Endodermal cell (in vitro differentiated cells): ENCODE data around the gene METRNL. TPM values are rescaled to one million over a fixed set of nuclear protein-coding genes. Genes with fewer than 3 reads are reported as not detected.

Experiments used
- DNase-seq: peaks from one replicate; pipeline ENCODE4 v3.0.0-alpha.2; 2017
- H3K27ac ChIP-seq: 2 replicates; pipeline ENCODE4 v1.5.1; 2013; ENCODE audit warnings: mild to moderate bottlenecking, low read depth, low read length, moderate library complexity
- H3K27me3 ChIP-seq: 2 replicates; pipeline ENCODE4 v1.6.1; 2013; ENCODE audit warnings: mild to moderate bottlenecking, low read length, moderate library complexity; ENCODE audit not compliant: insufficient read depth, control insufficient read depth, poor library complexity, severe bottlenecking
- H3K36me3 ChIP-seq: 2 replicates; pipeline ENCODE4 v1.7.0; 2013; ENCODE audit warnings: mild to moderate bottlenecking, low read length, moderate library complexity; ENCODE audit not compliant: control insufficient read depth, insufficient read depth
- H3K4me1 ChIP-seq: one replicate; pipeline ENCODE4 v1.7.0; 2013; ENCODE audit warnings: low read length; ENCODE audit not compliant: control insufficient read depth, insufficient read depth
- H3K4me3 ChIP-seq: 2 replicates; pipeline ENCODE4 v1.5.1; 2013; ENCODE audit warnings: mild to moderate bottlenecking, low read length, moderate library complexity
- H3K9ac ChIP-seq: 2 replicates; pipeline ENCODE4 v1.6.1; 2013; ENCODE audit warnings: mild to moderate bottlenecking, low read length, moderate library complexity; ENCODE audit not compliant: poor library complexity, severe bottlenecking; ENCODE audit errors: extremely low read depth
- H3K9me3 ChIP-seq: 2 replicates; pipeline ENCODE4 v1.6.1; 2013; ENCODE audit warnings: mild to moderate bottlenecking, low read length, moderate library complexity; ENCODE audit not compliant: control insufficient read depth
- H3K27ac Mint-ChIP-seq: 2 replicates; pipeline ENCODE4 v1.8.0; 2020; ENCODE audit warnings: mixed read lengths
- H3K27me3 Mint-ChIP-seq: 2 replicates; pipeline ENCODE4 v1.8.0; 2021; ENCODE audit warnings: mild to moderate bottlenecking, mixed read lengths; ENCODE audit not compliant: insufficient read depth
- H3K36me3 Mint-ChIP-seq: 2 replicates; pipeline ENCODE4 v1.8.0; 2020; ENCODE audit warnings: low read depth, mixed read lengths
- H3K4me1 Mint-ChIP-seq: 2 replicates; pipeline ENCODE4 v1.8.0; 2020; ENCODE audit warnings: mixed read lengths
- H3K4me3 Mint-ChIP-seq: 2 replicates; pipeline ENCODE4 v1.8.0; 2020; ENCODE audit warnings: mild to moderate bottlenecking, moderate library complexity, mixed read lengths
- H3K9me3 Mint-ChIP-seq: 2 replicates; pipeline ENCODE4 v1.8.0; 2020; ENCODE audit warnings: mild to moderate bottlenecking, mixed read lengths
- WGBS, 2 experiments: methylation state at CpG; one replicate each; pipeline versions ENCODE4 v1.1.5 to v1.1.7; 2013; ENCODE audit warnings: missing lambda C conversion rate in 2 of 2, mixed read lengths in 1 of 2; ENCODE audit not compliant: insufficient coverage in 1 of 2, insufficient read length in 1 of 2; 5-methylcytosine and 5-hydroxymethylcytosine counted together
- total RNA-seq, 2 donors: library from RNA; stranded (reverse); fragmentation: NEBNext Ultra II Directional in 1 of 2; extraction: Animal tissue kit (Norgen Biotek cat#: 25700) in 1 of 2; gene quantifications; 2 replicates in 1 of 2; 3 replicates in 1 of 2; pipeline ENCODE4 v1.2.1, GENCODE V29; 2021
- TF ChIP-seq, protein P1 (sequence below): fragments of 200-600 bp; sonication (generic); conservative IDR thresholded peaks from 2 replicates; pipeline ENCODE4 v1.5.0; 2021; ENCODE audit warnings: antibody characterized with exemption, mild to moderate bottlenecking

The METRNL gene
- total RNA-seq, 2 donors from 2014 or later, result 7.3 to 10.3 TPM

DNA sequence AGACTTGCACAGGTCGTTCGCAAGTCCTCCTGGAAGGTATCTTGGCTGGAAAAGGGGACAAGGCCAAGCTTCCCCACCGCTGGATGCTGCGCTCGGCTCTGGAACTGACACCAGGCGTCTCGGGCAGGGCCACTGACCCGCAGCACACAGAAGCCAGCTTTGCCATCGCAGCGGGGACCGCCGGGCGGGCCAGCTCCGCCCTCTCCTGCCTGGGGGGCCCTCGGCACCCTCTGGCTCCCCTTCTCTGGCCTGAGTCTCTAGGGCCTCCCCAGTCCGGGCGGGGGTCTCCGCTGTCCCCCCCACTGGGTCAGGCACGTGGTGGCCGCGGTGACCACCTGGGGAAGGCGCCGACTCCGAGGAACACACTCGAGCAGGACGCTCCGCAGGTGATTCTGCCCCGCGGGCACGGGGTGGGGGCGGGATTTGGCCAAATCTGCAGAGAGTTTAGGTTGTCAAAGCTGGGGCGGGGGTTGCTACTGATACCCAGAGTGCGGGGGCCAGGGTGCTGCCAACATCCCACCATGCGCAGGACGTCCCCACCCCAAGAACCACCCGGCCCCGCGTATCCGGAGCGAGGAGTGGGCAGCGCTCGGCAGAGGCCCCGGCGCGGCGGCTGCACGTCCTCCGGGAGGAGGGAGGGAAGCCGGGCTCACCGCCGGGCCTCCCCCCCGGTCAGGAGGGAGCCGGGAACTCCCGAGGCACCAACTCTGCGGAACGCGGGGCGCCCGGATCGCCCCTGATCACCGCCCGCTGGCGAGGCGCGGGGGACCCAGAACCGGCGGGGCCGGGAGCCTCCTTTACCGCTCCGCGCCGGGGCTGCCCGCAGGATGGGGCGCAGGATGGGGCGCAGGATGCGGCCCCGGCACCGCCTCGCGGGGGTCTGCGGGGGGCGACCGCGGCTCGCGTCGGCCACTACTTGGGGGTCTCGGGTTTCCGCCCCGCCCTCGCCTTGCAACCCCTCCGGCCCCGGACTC lies 744 bp upstream of the METRNL start:
- no peak overlapping the region for H3K27ac ChIP-seq
- H3K27me3 ChIP-seq, result peaks cover 65% of the 10 kb centered on the region
- no peaks in the 10 kb centered on the region for H3K9me3 ChIP-seq
- peak overlapping the region; percentile 53 for H3K4me3 ChIP-seq
- Mint-ChIP-seq H3K4me3 (peak overlapping the region; percentile 50), H3K27me3 (peaks cover 49% of the 10 kb centered on the region), H3K36me3 (no peaks in the 10 kb centered on the region), H3K4me1 (peaks cover 4% of the 10 kb centered on the region), H3K27ac (no peak overlapping the region), H3K9me3 (no peaks in the 10 kb centered on the region)
- TF ChIP-seq, protein P1, sequence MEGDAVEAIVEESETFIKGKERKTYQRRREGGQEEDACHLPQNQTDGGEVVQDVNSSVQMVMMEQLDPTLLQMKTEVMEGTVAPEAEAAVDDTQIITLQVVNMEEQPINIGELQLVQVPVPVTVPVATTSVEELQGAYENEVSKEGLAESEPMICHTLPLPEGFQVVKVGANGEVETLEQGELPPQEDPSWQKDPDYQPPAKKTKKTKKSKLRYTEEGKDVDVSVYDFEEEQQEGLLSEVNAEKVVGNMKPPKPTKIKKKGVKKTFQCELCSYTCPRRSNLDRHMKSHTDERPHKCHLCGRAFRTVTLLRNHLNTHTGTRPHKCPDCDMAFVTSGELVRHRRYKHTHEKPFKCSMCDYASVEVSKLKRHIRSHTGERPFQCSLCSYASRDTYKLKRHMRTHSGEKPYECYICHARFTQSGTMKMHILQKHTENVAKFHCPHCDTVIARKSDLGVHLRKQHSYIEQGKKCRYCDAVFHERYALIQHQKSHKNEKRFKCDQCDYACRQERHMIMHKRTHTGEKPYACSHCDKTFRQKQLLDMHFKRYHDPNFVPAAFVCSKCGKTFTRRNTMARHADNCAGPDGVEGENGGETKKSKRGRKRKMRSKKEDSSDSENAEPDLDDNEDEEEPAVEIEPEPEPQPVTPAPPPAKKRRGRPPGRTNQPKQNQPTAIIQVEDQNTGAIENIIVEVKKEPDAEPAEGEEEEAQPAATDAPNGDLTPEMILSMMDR, result no peak
- H3K9ac ChIP-seq, result no peak overlapping the region
- DNase-seq, result peak; percentile 80
- no peaks in the 10 kb centered on the region for H3K4me1 ChIP-seq
- WGBS, 2 experiments, result 2% methylated on average over 41 to 93 of the region's 93 CpGs
- H3K36me3 ChIP-seq, result no peaks in the 10 kb centered on the region

DNA sequence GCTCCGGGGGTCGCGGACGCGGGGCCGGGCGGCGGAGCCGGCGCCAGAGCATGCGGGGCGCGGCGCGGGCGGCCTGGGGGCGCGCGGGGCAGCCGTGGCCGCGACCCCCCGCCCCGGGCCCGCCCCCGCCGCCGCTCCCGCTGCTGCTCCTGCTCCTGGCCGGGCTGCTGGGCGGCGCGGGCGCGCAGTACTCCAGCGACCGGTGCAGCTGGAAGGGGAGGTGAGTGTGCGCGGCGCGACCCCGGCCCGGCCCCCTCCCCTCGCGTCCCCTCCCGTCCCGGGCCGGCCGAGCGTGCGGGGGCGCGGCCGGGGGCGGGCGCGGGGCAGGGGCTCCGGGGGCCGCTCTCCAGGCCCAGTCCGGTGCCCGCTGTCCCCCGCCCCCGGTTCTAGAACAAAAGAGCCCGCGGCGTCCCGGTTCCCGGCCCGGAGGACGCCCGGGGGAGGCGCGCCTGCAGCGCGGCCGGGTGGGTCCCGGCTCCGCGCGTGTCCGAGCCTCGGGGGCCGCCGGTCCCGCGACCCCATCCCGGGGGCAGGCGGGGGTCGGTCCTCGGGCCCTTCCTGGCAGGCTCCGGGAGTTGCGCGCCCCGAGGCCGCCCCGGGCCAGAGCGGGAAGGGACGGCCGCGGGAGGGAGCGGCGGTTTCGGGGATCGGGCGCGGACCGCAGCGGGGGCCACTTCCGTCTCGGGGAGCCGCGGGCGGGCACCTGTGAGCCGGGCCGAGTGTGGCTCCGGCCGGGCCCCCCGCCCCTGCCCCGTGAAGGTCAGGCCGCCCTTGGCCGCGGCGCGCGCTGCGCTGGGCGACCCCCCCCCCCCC lies 563 bp downstream of the METRNL start:
- Mint-ChIP-seq H3K4me1 (peaks cover 4% of the 10 kb centered on the region), H3K27ac (no peak overlapping the region), H3K36me3 (no peaks in the 10 kb centered on the region), H3K4me3 (no peak overlapping the region), H3K9me3 (no peaks in the 10 kb centered on the region), H3K27me3 (peaks cover 49% of the 10 kb centered on the region)
- DNase-seq, result no peak
- H3K27ac ChIP-seq, result no peak overlapping the region
- no peaks in the 10 kb centered on the region for H3K36me3 ChIP-seq
- no peaks in the 10 kb centered on the region for H3K4me1 ChIP-seq
- TF ChIP-seq, protein P1, result no peak
- no peak overlapping the region for H3K9ac ChIP-seq
- no peak overlapping the region for H3K4me3 ChIP-seq
- 0% methylated on average over 14 to 102 of the region's 127 CpGs for WGBS, 2 experiments
- H3K27me3 ChIP-seq, result peaks cover 65% of the 10 kb centered on the region
- H3K9me3 ChIP-seq, result no peaks in the 10 kb centered on the region

DNA sequence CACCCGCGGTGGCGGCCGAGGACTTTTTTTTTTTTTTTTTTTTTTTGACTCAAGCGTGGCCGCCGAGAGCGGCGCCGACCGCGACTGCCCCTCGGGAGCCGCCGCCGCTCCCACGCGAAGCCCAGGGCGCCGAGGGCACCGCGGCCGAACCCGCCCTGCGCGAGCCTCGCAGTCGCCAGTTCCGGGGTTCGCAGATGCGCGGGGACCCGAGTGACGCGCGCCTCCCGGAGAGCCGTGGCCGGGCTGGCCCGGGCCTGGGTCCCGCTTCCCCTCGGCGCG lies 1.1 kb downstream of the METRNL start:
- 0% methylated on average over 40 of the region's 44 CpGs; no CpG with 5 or more reads in 1 of the 2 experiments for whole genome bisulfite sequencing, 2 experiments
- H3K27ac ChIP-seq, result no peak overlapping the region
- no peak overlapping the region for H3K27ac Mint-ChIP-seq

More for the DNA sequence above, 1.1 kb downstream of the METRNL start:
- H3K4me1 ChIP-seq, result no peaks in the 10 kb centered on the region
- H3K36me3 ChIP-seq, result no peaks in the 10 kb centered on the region
- Mint-ChIP-seq H3K4me1 (peaks cover 4% of the 10 kb centered on the region), H3K27me3 (peaks cover 46% of the 10 kb centered on the region), H3K9me3 (no peaks in the 10 kb centered on the region), H3K4me3 (no peak overlapping the region), H3K36me3 (no peaks in the 10 kb centered on the region)
- no peak overlapping the region for H3K9ac ChIP-seq
- H3K4me3 ChIP-seq, result no peak overlapping the region
- DNase-seq, result no peak
- peaks cover 65% of the 10 kb centered on the region for H3K27me3 ChIP-seq
- no peaks in the 10 kb centered on the region for H3K9me3 ChIP-seq
- TF ChIP-seq, protein P1, result no peak
